HG02943 (cell line): ENCODE data around the gene TIMM29.
A peak's percentile ranks its signal among the peaks of the same experiment; 100 is the strongest.
"Not testable (repeated sequence)": the region's sequence is repeated elsewhere in the genome, so short reads cannot be mapped to it uniquely, and the experiment has no call there.

ENCODE experiments used
- ATAC-seq: cut with Tn5 transposase; IDR thresholded peaks from one replicate; pipeline ENCODE4 v1.9.1; 2021; ENCODE audit warnings: mild to moderate bottlenecking, low read depth, moderate library complexity; ENCODE audit not compliant: unreplicated experiment

The TIMM29 gene

GRCh38 chr19:10936661-10937084 lies 8.1 kb downstream of the TIMM29 start:
- ATAC-seq: no peak

- not testable (repeated sequence) for ATAC-seq
Observed at GRCh38 chr19:10941649-10942048, 13.0 kb downstream of the TIMM29 start.

GRCh38 chr19:10943412-10943811 lies 14.8 kb downstream of the TIMM29 start:
- not testable (repeated sequence) for ATAC-seq

GRCh38 chr19:10945264-10945663 lies 16.7 kb downstream of the TIMM29 start:
- ATAC-seq: no peak

- no peak for ATAC-seq
Observed at GRCh38 chr19:10946958-10947657, 18.5 kb downstream of the TIMM29 start.

GRCh38 chr19:10952809-10953208 lies 24.2 kb downstream of the TIMM29 start:
- ATAC-seq: no peak

- not testable (repeated sequence) for ATAC-seq
Observed at GRCh38 chr19:10959277-10959968, 30.8 kb downstream of the TIMM29 start.

- ATAC-seq: peak; percentile 68
Observed at GRCh38 chr19:10960314-10961072, 31.9 kb downstream of the TIMM29 start, which contains the start of gene SMARCA4. Gene SMARCA4 (plus strand): TSS chr19:10961030. CDS start chr19:10984152, 23,122 bp downstream.

GRCh38 chr19:10961073-10961860 lies 32.7 kb downstream of the TIMM29 start:
- peak; percentile 43 for ATAC-seq

- ATAC-seq: no peak
Observed at GRCh38 chr19:10962863-10963262, 34.3 kb downstream of the TIMM29 start.

- no peak for ATAC-seq
Observed at GRCh38 chr19:10963865-10964264, 35.3 kb downstream of the TIMM29 start.

GRCh38 chr19:10964903-10965302 lies 36.3 kb downstream of the TIMM29 start:
- ATAC-seq: no peak

GRCh38 chr19:10965398-10965797 lies 36.8 kb downstream of the TIMM29 start:
- ATAC-seq: no peak

- ATAC-seq: no peak
Observed at GRCh38 chr19:10966809-10967208, 38.2 kb downstream of the TIMM29 start.

GRCh38 chr19:10968527-10969135 lies 40.0 kb downstream of the TIMM29 start:
- ATAC-seq: no peak

GRCh38 chr19:10971107-10971726 lies 42.6 kb downstream of the TIMM29 start:
- ATAC-seq: no peak

GRCh38 chr19:10975374-10976130 lies 46.9 kb downstream of the TIMM29 start:
- ATAC-seq: no peak

GRCh38 chr19:10976131-10976892 lies 47.7 kb downstream of the TIMM29 start:
- ATAC-seq: no peak
